H54 (cell line): ENCODE measurements around the gene SLC2A4.

Experiments
- DNase-seq: peaks from one replicate; pipeline ENCODE4 v3.0.0; 2011; ENCODE audit warnings: low spot score, mixed read lengths; ENCODE audit not compliant: insufficient read length
- FAIRE-seq: peaks from 3 replicates; lab custom pipeline; 2011; peaks lifted over from hg19 to GRCh38; lab: Jason Lieb, UNC
- POLR2A ChIP-seq: IDR thresholded peaks from 2 replicates; pipeline ENCODE4 v1.6.1; 2011; ENCODE audit warnings: low read depth, mild to moderate bottlenecking, low read length

SLC2A4 gene

DNA sequence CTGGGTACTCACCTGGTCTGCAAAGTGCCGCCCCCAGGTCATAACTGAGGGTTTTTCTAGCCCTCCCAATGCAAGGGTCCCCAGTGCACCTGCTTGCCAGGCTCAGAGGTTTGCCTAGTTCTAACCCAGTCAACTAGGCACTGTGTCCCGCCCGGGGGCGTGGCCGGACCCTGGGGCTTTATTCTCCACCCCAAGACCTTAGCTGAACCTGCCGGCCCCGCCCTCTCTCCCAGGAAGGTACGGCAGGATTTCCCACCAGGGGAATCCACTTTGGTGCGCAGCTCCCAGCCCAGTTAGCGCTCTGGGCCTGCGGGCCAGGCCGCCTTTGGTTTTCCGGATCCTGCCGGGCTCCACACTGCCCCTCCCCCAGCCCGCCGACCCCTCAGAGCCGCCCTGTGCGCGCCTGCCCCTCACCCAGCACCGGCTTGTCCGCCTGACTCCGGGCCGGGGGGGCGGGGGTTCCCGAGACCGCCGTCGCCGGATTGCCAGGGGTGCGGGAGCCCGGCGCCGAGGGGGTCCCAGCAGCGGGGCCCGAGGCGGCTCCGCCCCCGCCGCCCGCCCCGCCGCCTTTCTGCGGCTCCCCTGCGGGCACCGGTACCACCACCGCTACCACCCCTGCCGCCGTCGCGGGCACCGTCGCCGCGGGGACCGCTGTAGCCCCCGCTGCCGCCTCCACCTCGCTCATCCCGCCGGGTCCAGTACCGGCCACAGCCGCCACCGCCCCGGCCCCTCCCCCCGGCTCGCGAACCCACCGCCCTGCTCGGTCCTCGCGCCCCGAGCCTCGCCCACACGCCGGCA is 12.5 kb downstream of the SLC2A4 start:
- no peak for TF ChIP-seq POLR2A
- FAIRE-seq: no peak
- DNase-seq: no peak

- no peak for DNase-seq
- no peak for TF ChIP-seq POLR2A
- FAIRE-seq: no peak
These were observed 13.2 kb downstream of the SLC2A4 start, which contains the start of gene YBX2 for GRCh38 chr17:7294614-7295153. TSS of gene YBX2 (minus strand) at chr17:7294639. CDS start at chr17:7294500, 139 bp downstream.

GRCh38 chr17:7295230-7296180 is 14.0 kb downstream of the SLC2A4 start:
- DNase-seq (no peak), FAIRE-seq (no peak)

GRCh38 chr17:7296189-7296861 is 14.8 kb downstream of the SLC2A4 start:
- no peak for FAIRE-seq
- peak; percentile 94 for DNase-seq

More at GRCh38 chr17:7295230-7296180, 14.0 kb downstream of the SLC2A4 start:
- no peak for TF ChIP-seq POLR2A

GRCh38 chr17:7304179-7304578 is 22.7 kb downstream of the SLC2A4 start:
- no peak for TF ChIP-seq POLR2A
- FAIRE-seq (no peak), DNase-seq (no peak)

More at GRCh38 chr17:7296189-7296861, 14.8 kb downstream of the SLC2A4 start:
- no peak for TF ChIP-seq POLR2A

DNA sequence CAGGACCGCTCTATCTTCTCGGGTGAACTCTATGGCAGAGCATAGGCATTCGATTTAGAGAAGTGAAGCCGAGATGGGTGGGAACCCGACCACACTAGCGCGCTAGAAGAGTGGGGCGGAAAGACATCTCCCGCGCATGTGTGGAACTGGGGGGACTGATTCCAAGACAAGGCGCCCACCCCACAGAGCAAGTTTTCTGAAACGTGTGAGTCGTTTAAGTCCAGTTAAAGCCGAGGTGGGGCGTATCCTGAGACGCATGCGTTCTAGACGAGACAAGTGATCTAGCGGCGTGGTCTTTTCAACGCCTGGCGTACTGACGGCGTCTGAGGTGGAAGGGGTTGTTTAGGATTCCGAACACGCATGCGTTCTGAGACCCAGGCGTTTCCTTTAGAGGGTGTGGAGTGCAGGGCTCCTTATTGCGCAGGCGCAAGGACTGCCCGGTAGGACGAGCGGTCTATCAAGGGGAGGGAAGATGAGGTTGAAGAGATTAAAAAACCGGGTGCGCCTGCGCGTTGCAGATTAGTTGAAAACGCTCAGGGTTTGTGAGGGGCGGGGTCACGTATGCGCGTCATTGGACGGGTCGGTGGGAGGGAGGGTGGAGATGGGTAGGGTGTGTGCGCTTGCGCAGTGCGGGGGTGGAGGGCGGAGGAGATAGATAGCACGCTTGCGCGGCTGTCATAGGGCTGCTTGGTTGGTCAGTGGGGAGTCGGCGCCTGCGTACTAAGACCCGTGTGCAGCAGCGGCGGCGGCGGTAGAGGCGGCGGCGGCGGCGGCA is 25.6 kb downstream of the SLC2A4 start, which contains the start of gene EIF5A:
EIF5A (plus strand) TSS at position 718 of the 775 bp plus-strand sequence. CDS start 2,008 bp downstream, outside the sequence.
- FAIRE-seq (peak; percentile 88), DNase-seq (peak; percentile 99)
- TF ChIP-seq POLR2A: peak; percentile 55

GRCh38 chr17:7307686-7308624 is 26.4 kb downstream of the SLC2A4 start:
- FAIRE-seq (no peak), DNase-seq (no peak)
- TF ChIP-seq POLR2A: no peak; the same call in 1 of the 2 replicates

DNA sequence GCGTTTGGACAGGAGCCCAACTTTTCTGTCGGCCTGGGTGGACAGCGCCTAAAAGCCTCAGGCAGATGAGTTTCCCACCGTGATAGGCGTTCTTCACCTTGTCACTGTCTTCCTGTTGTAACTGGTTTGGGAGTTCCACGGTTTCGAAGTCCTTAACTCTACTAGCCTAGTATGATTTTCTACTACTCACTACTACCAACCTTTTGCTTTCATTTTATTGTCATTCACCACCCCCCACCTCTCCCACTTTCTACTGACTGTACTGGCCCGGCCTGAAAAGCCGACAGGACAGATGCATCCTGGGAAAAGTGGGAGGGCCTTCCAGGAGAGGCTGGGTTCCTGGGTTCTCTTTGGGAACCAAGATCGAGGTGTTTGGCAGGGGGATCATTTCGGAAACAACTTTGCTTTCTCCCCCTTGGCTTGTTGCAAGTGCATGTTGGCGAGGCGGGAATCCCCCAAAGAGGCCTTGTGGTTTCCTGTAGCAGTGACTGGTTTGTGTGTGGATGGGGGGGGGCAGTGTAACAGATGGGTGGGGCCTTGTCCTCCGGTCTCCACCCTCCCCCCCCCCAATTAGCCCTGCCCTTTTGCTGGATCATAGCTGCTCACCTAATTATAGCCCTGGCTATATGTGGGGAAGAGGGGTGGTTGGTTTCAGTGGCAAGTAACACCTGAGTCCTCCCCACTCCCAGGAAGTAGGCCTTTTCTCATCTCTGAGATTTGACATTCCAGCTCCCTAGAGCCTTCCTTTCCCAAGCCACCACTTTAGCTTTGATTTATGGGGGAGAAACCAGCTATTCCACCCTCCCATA is 27.3 kb downstream of the SLC2A4 start:
- no peak for TF ChIP-seq POLR2A
- DNase-seq (peak; percentile 77), FAIRE-seq (no peak)

DNA sequence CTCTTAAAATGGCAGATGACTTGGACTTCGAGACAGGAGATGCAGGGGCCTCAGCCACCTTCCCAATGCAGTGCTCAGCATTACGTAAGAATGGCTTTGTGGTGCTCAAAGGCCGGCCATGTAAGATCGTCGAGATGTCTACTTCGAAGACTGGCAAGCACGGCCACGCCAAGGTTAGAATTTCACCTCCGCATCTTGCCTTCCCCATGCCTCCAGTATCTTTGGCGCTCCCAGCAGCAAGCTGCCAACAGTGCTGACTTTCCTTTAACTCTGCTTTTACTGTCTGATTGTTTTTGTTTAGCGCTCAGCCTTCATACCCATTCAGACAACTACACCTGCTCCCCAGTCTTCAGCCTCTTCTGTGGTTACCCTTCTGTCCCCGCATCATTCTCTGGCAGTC is 28.1 kb downstream of the SLC2A4 start:
- no peak for FAIRE-seq
- no peak for DNase-seq
- TF ChIP-seq POLR2A: no peak

GRCh38 chr17:7311110-7311705 is 29.7 kb downstream of the SLC2A4 start:
- no peak for TF ChIP-seq POLR2A
- FAIRE-seq (no peak), DNase-seq (no peak)
